Muscle of leg (tissue), 11 donors: Measurements from ENCODE around the gene MMP7. TPM values are rescaled to one million over a fixed set of nuclear protein-coding genes. Genes with fewer than 3 reads are reported as not detected.
"Not testable (repeated sequence)": the region's sequence is repeated elsewhere in the genome, so short reads cannot be mapped to it uniquely, and the experiment has no call there.

Experiments used
- DNase-seq: peaks from one replicate; pipeline ENCODE4 v3.0.0; 2013
- H3K27ac ChIP-seq: one replicate; pipeline ENCODE4 v1.5.1; 2013; ENCODE audit warnings: mild to moderate bottlenecking, low read length, control low read depth
- H3K27me3 ChIP-seq: one replicate; pipeline ENCODE4 v1.6.1; 2013; ENCODE audit warnings: low read length; ENCODE audit not compliant: control insufficient read depth, insufficient read depth
- H3K36me3 ChIP-seq: one replicate; pipeline ENCODE4 v1.6.1; 2013; ENCODE audit warnings: low read length; ENCODE audit not compliant: control insufficient read depth, insufficient read depth
- H3K4me1 ChIP-seq: one replicate; pipeline ENCODE4 v1.6.1; 2013; ENCODE audit warnings: low read length; ENCODE audit not compliant: control insufficient read depth, insufficient read depth
- H3K4me3 ChIP-seq: one replicate; pipeline ENCODE4 v1.5.1; 2013; ENCODE audit warnings: low read length, control low read depth
- H3K9me3 ChIP-seq: replicated peaks from 2 replicates; pipeline ENCODE4 v1.6.1; 2013; ENCODE audit warnings: low read depth, low read length; ENCODE audit not compliant: control insufficient read depth
- WGBS: methylation state at CpG from one replicate; pipeline ENCODE4 v1.1.5; 2013; ENCODE audit warnings: missing lambda C conversion rate; ENCODE audit not compliant: insufficient coverage; 5-methylcytosine and 5-hydroxymethylcytosine counted together
- polyA plus RNA-seq, 8 donors: library from polyadenylated mRNA; unstranded; fragments of 120-200 nt; gene quantifications; one replicate each; pipeline versions ENCODE4 v1.2.1 to v1.2.3, GENCODE V29; 2013; ENCODE audit warnings: inconsistent platforms in 1 of 8, low replicate concordance in 1 of 8; ENCODE audit not compliant: insufficient read length in 8 of 8, insufficient read depth in 1 of 8
- total RNA-seq: library from RNA; stranded (reverse); fragments of 120-200 nt; gene quantifications from one replicate; pipeline ENCODE4 v1.2.4, GENCODE V29; 2013

MMP7 gene
- total and polyA plus RNA-seq, 9 donors = not detected

- no peaks in the 10 kb centered on the region for H3K27me3 ChIP-seq
- 74% methylated on average over 2 of the region's 5 CpGs for WGBS
- DNase-seq = no peak
- H3K4me1 ChIP-seq = no peaks in the 10 kb centered on the region
- H3K27ac ChIP-seq = no peak overlapping the region
- no peaks in the 10 kb centered on the region for H3K36me3 ChIP-seq
- no peaks in the 10 kb centered on the region for H3K9me3 ChIP-seq
- no peak overlapping the region for H3K4me3 ChIP-seq
These were observed 8.0 kb downstream of the MMP7 start for GRCh38 chr11:102522312-102523188.

DNA sequence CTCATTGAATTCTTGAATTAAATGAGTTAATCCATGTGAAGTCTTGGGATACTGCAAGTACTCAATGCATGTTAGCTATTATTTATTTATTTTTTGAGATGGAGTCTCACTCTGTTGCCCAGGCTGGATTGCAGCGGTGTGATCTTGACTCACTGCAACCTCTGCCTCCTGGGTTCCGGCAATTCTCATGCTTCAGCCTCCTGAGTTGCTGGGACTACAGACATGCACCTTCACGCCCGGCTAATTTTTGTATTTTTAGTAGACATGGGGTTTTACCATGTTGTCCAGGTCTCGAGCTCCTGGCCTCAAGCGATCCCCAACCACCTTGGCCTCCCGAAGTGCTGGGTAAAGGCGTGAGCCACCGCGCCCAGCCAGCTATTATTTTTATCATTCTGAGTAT is 9.4 kb downstream of the MMP7 start:
- no peak overlapping the region for H3K4me3 ChIP-seq
- no peaks in the 10 kb centered on the region for H3K27me3 ChIP-seq
- H3K4me1 ChIP-seq = no peaks in the 10 kb centered on the region
- no peak for DNase-seq
- H3K9me3 ChIP-seq = no peaks in the 10 kb centered on the region
- no peaks in the 10 kb centered on the region for H3K36me3 ChIP-seq
- WGBS = 93% methylated on average over 5 of the region's 10 CpGs
- no peak overlapping the region for H3K27ac ChIP-seq

DNA sequence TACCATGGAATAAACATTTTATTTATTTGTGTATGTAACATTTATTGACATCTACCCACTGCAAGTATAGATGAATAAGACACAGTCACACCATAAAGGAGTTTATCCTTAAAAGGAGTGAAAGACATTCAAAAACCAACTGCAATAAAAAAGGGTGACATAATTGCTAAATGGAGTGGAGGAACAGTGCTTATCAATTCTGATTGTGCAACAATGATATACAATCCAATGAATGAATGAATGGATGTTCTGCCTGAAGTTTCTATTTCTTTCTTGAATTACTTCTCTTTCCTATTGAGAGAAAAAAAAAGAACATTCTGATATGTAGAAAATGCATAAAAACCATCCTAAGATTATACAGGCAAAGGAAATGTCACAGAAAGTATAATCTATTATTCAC is 10.0 kb downstream of the MMP7 start:
- Histone ChIP-seq H3K4me3 (no peak overlapping the region), H3K36me3 (no peaks in the 10 kb centered on the region), H3K9me3 (no peaks in the 10 kb centered on the region), H3K27ac (no peak overlapping the region), H3K27me3 (no peaks in the 10 kb centered on the region), H3K4me1 (no peaks in the 10 kb centered on the region)
- DNase-seq = no peak

GRCh38 chr11:102518296-102519094 is 12.1 kb downstream of the MMP7 start:
- H3K27ac ChIP-seq = no peak overlapping the region
- H3K4me3 ChIP-seq = no peak overlapping the region
- no peaks in the 10 kb centered on the region for H3K9me3 ChIP-seq
- no peaks in the 10 kb centered on the region for H3K36me3 ChIP-seq
- no peaks in the 10 kb centered on the region for H3K4me1 ChIP-seq
- H3K27me3 ChIP-seq = no peaks in the 10 kb centered on the region
- no CpG with 5 or more reads among the region's 3 CpGs for WGBS
- DNase-seq = no peak

GRCh38 chr11:102517670-102518069 is 12.9 kb downstream of the MMP7 start:
- WGBS = no CpG with 5 or more reads among the region's 3 CpGs
- Histone ChIP-seq H3K36me3 (no peaks in the 10 kb centered on the region), H3K4me1 (no peaks in the 10 kb centered on the region), H3K27me3 (no peaks in the 10 kb centered on the region), H3K27ac (no peak overlapping the region), H3K9me3 (no peaks in the 10 kb centered on the region), H3K4me3 (no peak overlapping the region)
- no peak for DNase-seq

- no peak overlapping the region for H3K4me3 ChIP-seq
- DNase-seq = no peak
- no peaks in the 10 kb centered on the region for H3K36me3 ChIP-seq
- H3K9me3 ChIP-seq = no peaks in the 10 kb centered on the region
- WGBS = 100% methylated on average over 1 of the region's 4 CpGs
- no peak overlapping the region for H3K27ac ChIP-seq
- no peaks in the 10 kb centered on the region for H3K27me3 ChIP-seq
- no peaks in the 10 kb centered on the region for H3K4me1 ChIP-seq
These were observed 14.4 kb downstream of the MMP7 start for GRCh38 chr11:102516179-102516578.

DNA sequence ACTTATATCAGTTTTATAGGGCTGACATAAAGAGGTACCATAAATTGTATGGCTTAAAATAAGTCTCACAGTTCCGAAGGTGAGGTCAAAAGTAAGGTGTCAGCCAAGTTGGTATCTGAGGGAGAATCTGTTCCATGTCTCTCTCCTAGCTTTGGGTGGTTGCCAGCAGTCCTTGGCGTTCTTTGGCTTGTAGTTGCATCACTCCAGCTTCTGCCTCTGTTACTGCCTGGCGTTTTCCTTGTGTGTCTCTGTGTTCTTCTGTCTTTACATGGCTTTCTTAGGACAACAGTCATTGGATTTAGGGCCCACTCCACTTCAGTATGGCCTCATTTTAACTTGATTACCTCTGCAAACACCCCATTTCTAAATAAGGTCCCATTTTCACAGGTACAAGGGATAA is 16.7 kb downstream of the MMP7 start:
- WGBS = 34% methylated on average over 3 of the region's 3 CpGs
- Histone ChIP-seq H3K27ac (no peak overlapping the region), H3K27me3 (no peaks in the 10 kb centered on the region), H3K9me3 (no peaks in the 10 kb centered on the region), H3K4me1 (no peaks in the 10 kb centered on the region), H3K36me3 (no peaks in the 10 kb centered on the region), H3K4me3 (no peak overlapping the region)
- no peak for DNase-seq

DNA sequence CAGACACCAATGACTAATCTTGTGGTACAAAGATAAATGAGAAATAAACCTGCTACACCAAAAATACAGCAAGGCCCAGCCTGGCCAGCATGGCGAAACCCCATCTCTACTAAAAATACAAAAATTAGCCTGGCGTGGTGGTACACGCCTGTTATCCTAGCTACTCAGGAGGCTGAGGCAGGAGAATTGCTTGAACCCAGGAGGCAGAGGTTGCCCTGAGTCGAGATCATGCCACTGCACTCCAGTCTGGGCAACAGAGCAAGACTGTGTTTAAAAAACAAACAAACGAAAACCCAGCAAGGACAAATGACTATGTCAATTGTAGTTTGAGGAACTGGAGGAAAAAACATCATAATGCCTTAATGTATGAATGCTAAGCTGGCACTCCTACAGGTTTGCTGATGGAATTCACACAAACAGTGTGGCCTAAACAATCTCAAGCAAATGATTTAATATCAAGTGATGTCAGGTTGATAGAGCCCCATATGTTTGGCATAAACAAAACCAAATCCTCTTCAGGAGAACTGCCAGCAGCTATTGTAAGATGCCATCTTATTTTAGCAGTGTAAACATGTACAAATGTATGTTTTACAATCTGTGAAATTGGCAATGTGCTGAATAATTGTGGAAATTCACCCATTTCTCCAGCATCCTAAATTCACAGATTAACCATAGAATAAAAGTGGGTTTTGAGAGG is 20.0 kb downstream of the MMP7 start:
- WGBS = 92% methylated on average over 3 of the region's 5 CpGs
- no peaks in the 10 kb centered on the region for H3K4me1 ChIP-seq
- no peak overlapping the region for H3K4me3 ChIP-seq
- DNase-seq = no peak
- no peaks in the 10 kb centered on the region for H3K27me3 ChIP-seq
- H3K36me3 ChIP-seq = no peaks in the 10 kb centered on the region
- H3K27ac ChIP-seq = no peak overlapping the region
- H3K9me3 ChIP-seq = no peaks in the 10 kb centered on the region

DNA sequence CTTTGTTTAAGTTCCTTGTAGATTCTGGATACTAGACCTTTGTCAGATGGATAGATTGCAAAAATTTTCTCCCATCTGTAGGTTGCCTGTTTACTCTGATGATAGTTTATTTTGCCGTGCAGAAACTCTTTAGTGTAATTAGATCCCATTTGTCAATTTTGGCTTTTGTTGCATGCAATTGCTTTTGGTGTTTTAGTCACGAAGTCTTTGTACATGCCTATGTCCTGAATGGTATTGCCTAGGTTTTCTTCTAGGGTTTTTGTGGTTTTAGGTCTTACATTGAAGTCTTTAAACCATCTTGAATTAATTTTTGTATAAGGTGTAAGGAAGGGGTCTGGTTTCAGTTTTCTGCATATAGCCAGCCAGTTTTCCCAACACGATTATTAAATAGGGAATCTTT is 27.7 kb downstream of the MMP7 start:
- no CpG with 5 or more reads among the region's 3 CpGs for WGBS
- not testable (repeated sequence) for H3K36me3 ChIP-seq, H3K27ac ChIP-seq, H3K9me3 ChIP-seq, H3K4me3 ChIP-seq, DNase-seq, H3K4me1 ChIP-seq, H3K27me3 ChIP-seq

DNA sequence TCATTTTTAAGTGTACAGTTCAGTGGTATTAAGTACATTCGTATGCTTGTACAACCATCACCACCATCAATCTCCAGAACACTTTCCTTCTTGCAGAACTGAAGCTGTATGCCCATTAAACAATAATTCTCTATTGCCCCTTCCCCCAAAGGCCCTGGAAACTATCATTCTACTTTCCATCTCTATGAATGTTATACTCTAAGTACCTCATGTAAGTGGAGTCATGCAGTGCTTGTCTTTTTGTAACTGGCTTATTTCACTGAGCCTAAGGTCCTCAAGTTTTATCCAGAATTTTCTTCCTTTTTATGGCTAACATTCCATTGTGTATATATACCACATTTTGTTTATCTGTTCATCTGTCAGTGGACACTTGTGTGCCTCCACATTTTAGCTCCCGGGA is 29.7 kb downstream of the MMP7 start:
- Histone ChIP-seq H3K36me3 (no peaks in the 10 kb centered on the region), H3K27me3 (no peaks in the 10 kb centered on the region), H3K4me3 (no peak overlapping the region), H3K9me3 (no peaks in the 10 kb centered on the region), H3K4me1 (no peaks in the 10 kb centered on the region), H3K27ac (no peak overlapping the region)
- no peak for DNase-seq
- no CpG with 5 or more reads among the region's 2 CpGs for WGBS
